ENCODE measurements around the gene COX7A2.

The COX7A2 gene

DNA sequence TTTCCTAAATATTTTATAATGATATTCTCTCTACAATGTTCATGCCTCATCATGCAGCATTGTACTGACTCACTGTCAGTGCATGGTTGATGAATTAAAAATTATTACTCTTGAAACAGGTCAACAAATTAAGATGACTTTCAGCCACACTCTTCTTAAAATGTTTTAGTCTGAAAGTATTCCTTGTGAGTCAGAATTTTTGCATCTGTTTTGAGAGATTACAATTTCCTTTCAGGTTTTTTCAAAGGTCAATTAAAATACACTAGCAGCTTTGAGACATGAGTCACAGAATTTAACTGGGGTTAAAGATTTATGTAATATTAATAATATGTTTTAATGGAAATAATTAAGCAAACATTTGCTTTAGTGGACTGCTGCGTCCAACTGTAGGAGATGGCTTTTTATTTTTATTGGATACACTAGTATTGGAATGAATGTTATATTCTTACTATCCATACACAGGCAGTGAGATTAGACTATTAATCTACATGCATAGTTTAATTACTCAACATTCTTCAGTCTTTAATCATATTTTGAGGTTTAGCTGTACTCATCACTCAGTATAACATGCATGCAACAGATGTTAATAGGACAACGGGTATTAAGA is 47.4 kb downstream of the COX7A2 start:
- Histone ChIP-seq H3K4me1 (ENCODE audit: control insufficient read depth, insufficient read depth, low read length, poor library complexity, severe bottlenecking) (no peaks in the 10 kb centered on the region), H3K9me3 (ENCODE audit: control insufficient read depth, low read length) (no peaks in the 10 kb centered on the region), H3K4me3 (ENCODE audit: extremely low read depth, insufficient read depth, low read length, poor library complexity, severe bottlenecking) (no peak overlapping the region), H3K27ac (ENCODE audit: low read depth, low read length, severe bottlenecking) (no peak overlapping the region), H3K36me3 (ENCODE audit: control insufficient read depth, insufficient read depth, low read length) (no peaks in the 10 kb centered on the region)
- WGBS, 2 experiments (ENCODE audit: insufficient coverage in 2 of 2), result no CpG with 5 or more reads among the region's 2 CpGs

GRCh38 chr6:75188221-75188925 is 55.2 kb downstream of the COX7A2 start:
- peaks cover 7% of the 10 kb centered on the region for H3K36me3 ChIP-seq (ENCODE audit: control insufficient read depth, insufficient read depth, low read length)
- 90% methylated on average over 2 of the region's 3 CpGs; no CpG with 5 or more reads in 1 of the 2 experiments for WGBS, 2 experiments (ENCODE audit: insufficient coverage in 2 of 2)
- no peak overlapping the region for H3K4me3 ChIP-seq (ENCODE audit: extremely low read depth, insufficient read depth, low read length, poor library complexity, severe bottlenecking)
- no peaks in the 10 kb centered on the region for H3K9me3 ChIP-seq (ENCODE audit: control insufficient read depth, low read length)
- no peak overlapping the region for H3K27ac ChIP-seq (ENCODE audit: low read depth, low read length, severe bottlenecking)
- no peaks in the 10 kb centered on the region for H3K4me1 ChIP-seq (ENCODE audit: control insufficient read depth, insufficient read depth, low read length, poor library complexity, severe bottlenecking)
